Muscle of leg (tissue), 11 donors: Measurements from ENCODE around the gene TOR3A. TPM values are rescaled to one million over a fixed set of nuclear protein-coding genes. Genes with fewer than 3 reads are reported as not detected.

Experiments used
- DNase-seq: peaks from one replicate; pipeline ENCODE4 v3.0.0; 2013
- H3K27ac ChIP-seq: one replicate; pipeline ENCODE4 v1.5.1; 2013; ENCODE audit warnings: mild to moderate bottlenecking, low read length, control low read depth
- H3K27me3 ChIP-seq: one replicate; pipeline ENCODE4 v1.6.1; 2013; ENCODE audit warnings: low read length; ENCODE audit not compliant: control insufficient read depth, insufficient read depth
- H3K36me3 ChIP-seq: one replicate; pipeline ENCODE4 v1.6.1; 2013; ENCODE audit warnings: low read length; ENCODE audit not compliant: control insufficient read depth, insufficient read depth
- H3K4me1 ChIP-seq: one replicate; pipeline ENCODE4 v1.6.1; 2013; ENCODE audit warnings: low read length; ENCODE audit not compliant: control insufficient read depth, insufficient read depth
- H3K4me3 ChIP-seq: one replicate; pipeline ENCODE4 v1.5.1; 2013; ENCODE audit warnings: low read length, control low read depth
- H3K9me3 ChIP-seq: replicated peaks from 2 replicates; pipeline ENCODE4 v1.6.1; 2013; ENCODE audit warnings: low read depth, low read length; ENCODE audit not compliant: control insufficient read depth
- WGBS: methylation state at CpG from one replicate; pipeline ENCODE4 v1.1.5; 2013; ENCODE audit warnings: missing lambda C conversion rate; ENCODE audit not compliant: insufficient coverage; 5-methylcytosine and 5-hydroxymethylcytosine counted together
- polyA plus RNA-seq, 8 donors: library from polyadenylated mRNA; unstranded; fragments of 120-200 nt; gene quantifications; one replicate each; pipeline versions ENCODE4 v1.2.1 to v1.2.3, GENCODE V29; 2013; ENCODE audit warnings: inconsistent platforms in 1 of 8, low replicate concordance in 1 of 8; ENCODE audit not compliant: insufficient read length in 8 of 8, insufficient read depth in 1 of 8
- total RNA-seq: library from RNA; stranded (reverse); fragments of 120-200 nt; gene quantifications from one replicate; pipeline ENCODE4 v1.2.4, GENCODE V29; 2013

TOR3A gene
- total and polyA plus RNA-seq, 9 donors, result 10.3 to 19.6 (median 16.7) TPM

GRCh38 chr1:179043266-179043665 lies 38.6 kb upstream of the TOR3A start:
- DNase-seq, result peak; percentile 30
- H3K4me1 ChIP-seq, result peaks cover 5% of the 10 kb centered on the region

GRCh38 chr1:179043907-179044306 lies 38.0 kb upstream of the TOR3A start:
- DNase-seq, result no peak
- WGBS, result 98% methylated on average over 4 of the region's 5 CpGs

More at GRCh38 chr1:179043266-179043665, 38.6 kb upstream of the TOR3A start:
- Histone ChIP-seq H3K27ac (no peak overlapping the region), H3K36me3 (no peaks in the 10 kb centered on the region), H3K4me3 (no peak overlapping the region), H3K9me3 (no peaks in the 10 kb centered on the region), H3K27me3 (no peaks in the 10 kb centered on the region)
- 63% methylated on average over 2 of the region's 4 CpGs for WGBS

GRCh38 chr1:179046808-179047635 lies 34.8 kb upstream of the TOR3A start:
- H3K27ac ChIP-seq, result no peak overlapping the region
- WGBS, result 85% methylated on average over 9 of the region's 14 CpGs
- DNase-seq, result no peak
- H3K36me3 ChIP-seq, result peaks cover 2% of the 10 kb centered on the region
- no peaks in the 10 kb centered on the region for H3K9me3 ChIP-seq
- no peak overlapping the region for H3K4me3 ChIP-seq
- H3K27me3 ChIP-seq, result no peaks in the 10 kb centered on the region
- peaks cover 5% of the 10 kb centered on the region for H3K4me1 ChIP-seq

More at GRCh38 chr1:179043907-179044306, 38.0 kb upstream of the TOR3A start:
- Histone ChIP-seq H3K4me1 (peaks cover 5% of the 10 kb centered on the region), H3K27me3 (no peaks in the 10 kb centered on the region), H3K4me3 (no peak overlapping the region), H3K9me3 (no peaks in the 10 kb centered on the region), H3K27ac (no peak overlapping the region), H3K36me3 (no peaks in the 10 kb centered on the region)

GRCh38 chr1:179047636-179047997 lies 34.3 kb upstream of the TOR3A start:
- no peak overlapping the region for H3K4me3 ChIP-seq
- H3K27ac ChIP-seq, result no peak overlapping the region
- DNase-seq, result no peak
- H3K9me3 ChIP-seq, result no peaks in the 10 kb centered on the region
- peaks cover 2% of the 10 kb centered on the region for H3K36me3 ChIP-seq
- H3K27me3 ChIP-seq, result no peaks in the 10 kb centered on the region
- peaks cover 5% of the 10 kb centered on the region for H3K4me1 ChIP-seq

GRCh38 chr1:179048339-179049124 lies 33.3 kb upstream of the TOR3A start:
- Histone ChIP-seq H3K4me1 (no peaks in the 10 kb centered on the region), H3K27me3 (no peaks in the 10 kb centered on the region), H3K4me3 (no peak overlapping the region), H3K27ac (no peak overlapping the region), H3K36me3 (peaks cover 2% of the 10 kb centered on the region), H3K9me3 (no peaks in the 10 kb centered on the region)
- WGBS, result no CpG with 5 or more reads among the region's 1 CpG
- no peak for DNase-seq

GRCh38 chr1:179052776-179053175 lies 29.1 kb upstream of the TOR3A start:
- WGBS, result no CpG with 5 or more reads among the region's 2 CpGs
- H3K27me3 ChIP-seq, result no peaks in the 10 kb centered on the region
- H3K9me3 ChIP-seq, result no peaks in the 10 kb centered on the region
- H3K36me3 ChIP-seq, result peaks cover 12% of the 10 kb centered on the region
- H3K4me1 ChIP-seq, result no peaks in the 10 kb centered on the region
- H3K4me3 ChIP-seq, result no peak overlapping the region
- H3K27ac ChIP-seq, result no peak overlapping the region
- no peak for DNase-seq

GRCh38 chr1:179053486-179053885 lies 28.4 kb upstream of the TOR3A start:
- H3K4me3 ChIP-seq, result no peak overlapping the region
- no CpG with 5 or more reads among the region's 2 CpGs for WGBS
- no peaks in the 10 kb centered on the region for H3K4me1 ChIP-seq
- H3K27ac ChIP-seq, result no peak overlapping the region
- no peaks in the 10 kb centered on the region for H3K9me3 ChIP-seq
- no peak for DNase-seq
- peaks cover 15% of the 10 kb centered on the region for H3K36me3 ChIP-seq
- H3K27me3 ChIP-seq, result no peaks in the 10 kb centered on the region

- H3K36me3 ChIP-seq, result peaks cover 13% of the 10 kb centered on the region
- H3K27me3 ChIP-seq, result no peaks in the 10 kb centered on the region
- no peak overlapping the region for H3K4me3 ChIP-seq
- WGBS, result no CpG with 5 or more reads among the region's 2 CpGs
- H3K27ac ChIP-seq, result no peak overlapping the region
- no peak for DNase-seq
- H3K9me3 ChIP-seq, result no peaks in the 10 kb centered on the region
- H3K4me1 ChIP-seq, result no peaks in the 10 kb centered on the region
Observed at GRCh38 chr1:179055937-179056336, 25.9 kb upstream of the TOR3A start.

- Histone ChIP-seq H3K4me3 (no peak overlapping the region), H3K27me3 (no peaks in the 10 kb centered on the region), H3K9me3 (no peaks in the 10 kb centered on the region), H3K4me1 (no peaks in the 10 kb centered on the region), H3K27ac (no peak overlapping the region), H3K36me3 (peaks cover 19% of the 10 kb centered on the region)
- WGBS, result 90% methylated on average over 2 of the region's 3 CpGs
- no peak for DNase-seq
Observed at GRCh38 chr1:179058487-179059483, 23.1 kb upstream of the TOR3A start.
